HG03196 (cell line): Measurements from ENCODE around the gene SCN5A.

ENCODE experiments used
- ATAC-seq: cut with Tn5 transposase; IDR thresholded peaks from one replicate; pipeline ENCODE4 v1.9.1; 2021; ENCODE audit not compliant: unreplicated experiment

SCN5A gene

DNA sequence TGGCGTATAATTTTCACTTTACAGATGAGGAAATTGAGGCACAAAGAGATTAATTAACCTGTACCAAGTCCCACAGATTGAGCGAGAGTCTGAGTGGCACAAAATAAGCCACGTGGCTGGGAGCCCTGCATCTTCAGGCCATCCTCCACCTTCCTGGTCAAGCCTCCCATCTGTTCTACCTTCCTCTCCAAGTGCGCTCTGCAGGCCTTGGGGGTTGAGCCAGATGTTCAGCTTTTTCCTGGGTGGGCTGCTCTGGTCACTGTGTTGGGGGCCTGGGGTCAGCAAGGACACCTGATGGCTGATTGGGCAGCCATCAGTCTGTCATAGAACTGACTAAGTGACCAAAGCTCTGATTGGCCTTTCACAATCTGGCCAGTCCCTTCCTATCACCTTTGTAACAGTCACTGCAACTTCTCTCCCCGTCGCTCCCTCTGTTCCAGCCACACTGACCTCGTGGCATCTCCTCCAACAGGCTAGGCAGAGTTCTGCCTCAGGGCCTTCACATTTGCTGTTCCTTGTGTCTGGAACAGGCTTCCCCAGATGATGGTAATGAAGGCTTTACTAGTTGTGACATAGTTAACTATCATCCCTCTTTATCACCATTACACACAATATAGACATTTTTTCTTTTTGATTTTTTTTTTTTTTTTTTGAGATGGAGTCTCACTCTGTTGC is 46.8 kb downstream of the SCN5A start:
- ATAC-seq = no peak

DNA sequence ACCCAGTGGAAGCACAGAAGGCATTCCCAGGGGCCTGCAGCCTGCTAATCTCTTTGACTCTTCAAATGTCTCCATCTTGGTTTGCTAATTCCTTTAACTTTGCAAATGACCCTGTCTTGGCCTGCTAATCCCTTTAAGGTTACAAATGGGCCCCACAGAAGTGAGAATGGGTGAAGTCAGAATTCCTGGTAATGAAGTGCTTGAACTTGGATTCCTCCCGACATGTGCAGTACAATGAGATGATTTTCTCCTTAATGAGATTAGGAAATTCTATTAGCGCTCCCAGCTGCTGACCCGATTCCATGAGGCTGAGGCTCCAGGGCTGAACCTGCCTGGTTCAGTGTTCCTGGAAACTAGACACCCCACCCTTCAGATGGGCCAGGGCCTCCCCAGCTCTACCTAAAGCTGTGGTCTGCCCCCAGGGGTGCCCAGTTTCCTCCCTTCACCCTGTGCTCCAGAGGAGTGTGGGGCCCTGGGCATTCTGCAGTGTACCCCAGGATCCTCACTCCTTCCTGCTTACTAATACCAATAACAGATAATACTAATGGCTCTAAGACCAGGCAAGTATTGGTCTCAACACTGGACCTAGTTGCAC is 47.4 kb downstream of the SCN5A start:
- ATAC-seq = no peak

DNA sequence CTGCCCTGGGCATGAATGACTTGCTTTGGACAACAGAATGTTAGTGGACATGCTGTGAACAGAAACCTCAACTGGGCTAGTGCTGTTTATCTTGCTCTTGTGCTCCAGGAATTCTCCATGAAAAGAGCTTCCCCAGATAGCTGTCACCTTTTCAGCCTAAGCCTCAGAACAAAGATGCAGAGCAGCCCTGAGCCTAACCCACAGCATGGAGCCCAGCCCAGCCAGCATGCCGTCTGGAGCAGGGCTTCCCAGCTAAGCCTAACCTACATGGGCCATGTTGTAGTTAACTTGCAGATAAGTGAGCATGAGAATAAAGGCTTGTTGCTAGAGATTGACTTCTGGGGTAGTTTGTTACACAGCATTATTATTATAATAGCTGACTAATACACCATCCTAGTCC is 48.9 kb downstream of the SCN5A start:
- no peak for ATAC-seq

DNA sequence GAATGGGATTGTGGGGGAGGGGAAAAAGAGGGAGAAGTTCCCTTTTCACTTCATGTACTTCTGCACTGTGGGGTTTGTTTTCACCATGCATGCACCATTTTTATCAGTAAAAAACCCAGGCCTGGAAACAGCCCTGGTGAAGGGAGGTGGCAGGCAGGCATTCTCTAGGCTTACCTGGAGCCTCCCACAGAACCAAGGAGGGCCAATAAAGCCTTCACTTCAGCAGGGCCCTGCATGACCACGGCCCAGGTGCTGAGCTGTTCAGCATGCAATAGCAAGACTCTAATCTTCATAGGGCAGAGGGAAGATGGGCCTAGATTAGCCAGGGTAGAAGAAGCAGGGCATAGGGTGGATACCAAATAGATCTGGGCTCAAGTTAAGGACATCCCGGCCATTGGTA is 49.6 kb downstream of the SCN5A start:
- ATAC-seq = no peak

DNA sequence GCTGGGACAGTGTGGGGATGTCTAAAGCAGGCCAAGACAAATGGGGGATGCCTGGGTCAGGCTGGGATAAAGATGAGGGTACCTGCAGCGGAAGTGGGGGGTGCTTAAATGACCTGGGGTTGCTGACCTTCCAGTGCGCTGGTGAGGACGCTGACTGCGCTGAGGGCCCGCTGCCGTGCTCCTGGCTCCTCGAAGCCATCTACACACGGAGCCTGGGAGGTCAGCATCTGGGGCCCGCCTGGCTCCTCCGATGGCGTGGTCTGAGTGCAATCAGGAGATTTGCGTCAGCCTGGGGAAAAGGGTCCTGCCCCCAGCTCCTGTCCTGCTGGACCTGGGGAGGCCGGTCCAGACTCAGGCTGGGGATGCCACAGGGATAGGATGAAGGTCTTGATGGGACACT is 50.7 kb downstream of the SCN5A start:
- ATAC-seq = no peak

DNA sequence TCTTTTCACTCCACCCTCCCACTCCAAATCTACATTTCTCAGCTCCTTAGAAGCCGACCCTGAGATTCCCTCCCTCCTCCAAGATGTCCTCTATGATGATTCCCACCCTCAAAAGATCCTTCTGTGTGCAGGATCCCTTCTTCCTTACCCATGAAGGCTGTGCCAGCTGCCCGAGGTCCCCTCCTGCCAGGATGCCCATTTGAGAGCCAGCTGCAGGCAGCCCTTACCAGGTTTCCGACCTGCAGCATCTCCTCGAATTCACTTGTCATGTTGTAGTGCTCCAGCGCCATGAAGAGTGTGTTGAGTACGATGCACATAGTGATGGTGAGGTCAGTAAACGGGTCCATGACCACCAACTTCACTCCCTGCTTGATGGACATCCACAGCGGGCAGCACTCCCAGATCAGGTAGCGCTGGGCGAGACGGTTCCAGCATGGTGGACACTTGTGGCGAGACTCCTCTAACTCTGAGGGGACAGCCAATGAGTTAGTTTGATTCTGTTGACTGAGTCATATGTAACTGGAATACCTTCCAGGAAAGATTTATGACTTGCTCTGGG is 51.9 kb downstream of the SCN5A start:
- no peak for ATAC-seq

DNA sequence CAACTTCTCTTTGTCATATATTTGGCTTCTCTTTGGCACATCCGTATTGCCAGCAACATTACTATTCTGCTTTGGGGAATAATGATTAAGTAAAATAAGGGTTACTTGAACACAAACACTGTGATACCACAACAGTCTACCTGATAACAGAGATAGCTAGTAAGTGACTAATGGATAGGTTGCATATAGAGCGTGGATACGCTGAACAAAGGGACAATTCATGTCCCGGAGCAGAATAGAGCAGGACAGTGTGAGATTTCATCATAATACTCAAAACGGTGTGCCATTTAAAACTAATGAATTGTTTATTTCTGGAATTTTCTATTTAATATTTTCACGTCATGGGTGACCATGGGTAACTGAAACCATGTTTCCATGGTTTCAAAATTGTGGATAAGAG is 54.1 kb downstream of the SCN5A start:
- no peak for ATAC-seq

DNA sequence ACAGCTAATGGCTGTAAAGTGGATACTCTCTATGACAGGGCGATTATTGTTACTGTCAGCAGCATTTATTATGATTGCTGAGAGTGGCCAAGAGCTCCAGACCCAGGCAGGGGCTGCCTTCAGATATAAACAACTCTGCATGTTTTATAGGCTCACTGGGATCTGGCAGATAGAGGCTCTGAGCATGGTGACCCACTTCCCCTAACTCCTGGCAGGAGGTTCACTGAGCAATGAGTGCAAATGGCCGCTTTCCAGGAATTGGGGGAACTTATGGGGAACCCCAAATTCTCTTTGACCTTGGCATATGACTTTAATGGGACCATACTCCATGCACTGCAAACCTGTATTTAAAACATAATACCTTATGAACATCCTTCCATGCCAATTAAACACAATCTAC is 59.0 kb downstream of the SCN5A start:
- no peak for ATAC-seq

DNA sequence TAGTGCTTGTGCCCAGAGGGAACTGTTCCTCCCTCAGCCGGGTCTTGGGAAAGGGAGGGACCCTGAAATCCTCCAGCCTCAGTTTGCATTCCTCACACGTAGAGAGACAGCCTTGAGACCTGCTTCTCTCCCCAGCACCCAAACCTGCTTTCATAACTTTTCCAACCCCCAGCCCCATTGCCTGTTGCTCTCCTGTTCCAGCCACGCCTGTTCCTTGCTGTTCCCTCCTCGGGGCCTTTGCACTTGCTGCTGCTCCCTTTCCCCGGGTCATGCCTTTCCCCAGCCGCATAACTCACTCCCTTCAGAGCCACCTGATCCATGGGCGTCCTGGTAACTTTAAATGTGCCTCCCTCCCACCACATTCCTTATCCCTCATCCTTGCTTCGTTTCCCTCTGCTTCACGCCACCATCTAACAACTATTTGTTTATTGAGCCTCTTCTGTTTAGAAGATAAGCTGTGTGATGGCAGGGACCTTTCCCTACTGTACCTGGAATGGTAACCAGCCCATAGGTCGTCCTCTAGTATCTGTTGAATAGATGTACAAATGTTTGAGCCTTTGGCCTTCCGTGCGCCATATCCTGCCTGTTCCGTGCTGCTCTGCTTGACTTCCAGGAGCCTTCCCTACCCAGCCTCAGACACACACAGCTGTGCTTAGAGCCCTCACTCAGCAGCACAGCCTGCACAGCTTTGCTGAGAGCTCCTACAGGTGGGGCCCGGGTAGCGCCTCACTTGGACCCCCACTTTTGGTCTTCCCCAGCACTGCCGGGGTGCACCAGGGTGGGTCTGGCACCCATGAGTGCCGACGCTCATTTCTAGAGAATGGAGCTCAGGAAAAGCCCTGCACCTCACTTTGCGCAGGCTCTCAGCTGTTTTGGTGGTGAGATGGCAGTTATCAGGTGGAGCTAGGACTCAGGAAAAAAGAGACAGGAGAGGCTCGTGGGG is 60.2 kb downstream of the SCN5A start:
- ATAC-seq = no peak

DNA sequence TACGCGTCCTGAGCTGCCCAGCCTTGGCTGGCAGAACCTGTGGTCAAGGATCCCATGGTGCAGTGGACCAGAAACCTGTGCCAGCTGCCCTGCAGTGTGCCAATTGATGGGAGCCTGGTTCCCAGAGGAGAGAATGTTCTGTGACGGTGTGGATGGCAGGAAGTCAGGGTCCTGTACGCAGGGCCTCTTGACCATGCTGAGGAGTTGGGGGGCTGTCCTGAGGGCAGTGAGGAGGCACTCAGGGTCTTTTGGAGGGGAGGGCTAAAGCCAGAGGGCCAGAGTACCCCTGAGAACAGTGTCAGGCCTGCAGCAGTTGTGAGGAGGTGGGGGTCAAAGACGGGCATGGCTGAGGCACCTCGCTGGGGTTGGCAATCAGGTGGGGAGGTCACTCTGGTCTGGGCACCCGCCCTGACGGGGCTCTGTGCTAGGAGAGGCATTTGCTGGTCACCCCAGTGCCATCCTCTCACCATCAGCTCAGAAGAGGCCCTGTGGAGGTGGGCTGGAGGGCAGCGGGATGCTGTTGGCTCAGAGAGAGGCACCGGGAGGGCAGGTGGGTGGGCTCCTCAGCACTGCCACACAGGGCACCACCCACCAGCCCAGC is 61.0 kb downstream of the SCN5A start:
- no peak for ATAC-seq

DNA sequence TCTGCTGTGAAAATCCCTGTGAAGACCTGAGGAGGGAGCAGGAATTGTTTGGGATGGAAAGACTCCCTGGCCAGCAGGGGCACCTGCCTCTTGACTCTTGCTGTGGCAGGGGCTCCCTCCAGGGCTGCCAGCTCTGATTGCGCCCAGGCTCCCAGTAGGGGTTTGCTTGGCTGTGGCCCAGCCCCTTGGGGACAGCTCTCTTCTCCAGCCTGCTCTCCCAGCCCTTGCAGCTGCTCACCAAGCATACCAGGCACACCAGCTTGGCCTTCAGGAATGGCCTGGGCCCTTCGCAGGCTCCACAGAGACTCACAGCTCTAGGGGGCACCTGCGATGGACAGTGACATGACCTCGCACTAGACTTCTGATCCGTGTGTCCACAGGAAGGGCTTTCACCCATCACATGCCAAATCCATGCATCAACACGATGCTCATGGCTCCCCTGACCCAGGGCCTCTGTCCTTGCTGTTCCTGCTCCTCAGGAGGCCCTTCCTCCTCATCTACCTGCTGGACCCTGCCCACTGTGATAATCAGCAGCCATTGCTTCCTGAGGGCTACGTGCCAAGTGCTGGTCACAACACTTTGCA is 61.8 kb downstream of the SCN5A start:
- no peak for ATAC-seq

DNA sequence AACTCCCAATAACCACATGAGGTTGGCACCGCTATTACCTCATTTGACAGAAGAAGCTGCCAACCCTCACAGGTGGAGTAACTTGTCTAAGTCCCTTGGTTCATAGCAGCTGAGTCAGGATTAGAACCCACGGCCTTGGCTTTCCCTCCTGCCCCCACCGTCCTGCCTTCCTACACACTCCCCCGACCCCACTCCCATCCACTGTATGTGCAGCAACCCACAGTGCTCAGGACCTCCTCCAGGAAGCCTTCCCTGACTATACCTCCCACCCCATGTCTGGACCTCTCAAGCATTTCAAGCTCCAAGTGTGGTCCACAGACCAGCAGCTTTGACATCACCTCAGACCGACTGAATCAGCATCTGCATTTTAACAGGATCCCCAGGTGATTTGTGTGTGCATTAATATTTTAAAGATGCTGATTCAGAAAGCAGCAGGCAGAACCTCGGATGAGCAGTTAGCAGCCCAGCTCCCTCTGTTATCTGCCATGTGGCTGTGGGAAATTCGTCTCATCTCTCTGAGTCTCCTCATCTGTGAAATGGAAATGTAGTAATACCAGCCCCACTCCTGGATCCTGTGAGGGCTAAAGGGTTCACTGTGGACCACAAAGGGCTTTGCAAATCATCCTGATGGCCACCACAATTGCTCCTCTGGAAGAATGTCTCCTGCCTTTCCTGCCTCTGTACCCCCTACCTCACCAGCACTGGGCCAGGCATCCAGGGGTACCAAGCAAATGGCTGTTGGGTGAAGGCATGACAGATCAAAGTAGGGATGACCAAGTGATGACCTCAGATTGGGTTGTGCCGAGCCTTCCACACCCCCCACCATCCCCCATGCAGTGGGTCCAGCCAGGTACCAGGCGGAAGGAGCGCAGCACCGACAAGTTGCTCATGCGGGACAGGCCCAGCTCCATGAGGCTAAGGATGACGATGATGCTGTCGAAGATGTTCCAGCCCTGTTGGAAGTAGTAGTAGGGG is 62.7 kb downstream of the SCN5A start:
- ATAC-seq = no peak

DNA sequence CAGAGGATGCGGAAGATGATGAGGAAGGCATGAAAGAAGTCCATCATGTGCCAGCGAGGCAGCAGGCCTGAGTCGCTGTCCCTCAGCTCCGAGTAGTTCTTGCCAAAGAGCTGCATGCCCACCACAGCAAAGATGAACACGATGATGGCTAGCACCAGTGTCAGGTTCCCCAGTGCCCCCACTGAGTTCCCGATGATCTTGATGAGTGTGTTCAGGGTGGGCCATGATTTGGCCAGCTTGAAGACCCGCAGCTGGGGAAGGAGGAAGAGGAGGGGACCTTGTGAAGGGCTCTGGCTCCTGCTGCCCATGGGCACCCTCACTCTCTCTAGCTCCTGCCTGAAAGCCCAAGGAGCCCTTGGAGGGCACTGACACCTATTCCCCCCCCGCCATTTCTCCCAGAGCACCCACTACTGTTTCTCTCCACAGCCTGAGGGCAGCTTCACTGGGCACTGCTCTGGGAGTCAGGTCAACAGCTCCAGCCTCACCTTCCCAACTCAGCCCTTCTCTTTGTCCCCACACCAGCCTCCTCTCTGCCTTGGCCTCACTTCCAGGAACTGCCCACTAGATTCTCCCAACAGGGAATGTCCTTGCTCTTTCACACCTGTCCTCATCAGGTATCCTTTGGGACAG is 63.6 kb downstream of the SCN5A start:
- no peak for ATAC-seq

DNA sequence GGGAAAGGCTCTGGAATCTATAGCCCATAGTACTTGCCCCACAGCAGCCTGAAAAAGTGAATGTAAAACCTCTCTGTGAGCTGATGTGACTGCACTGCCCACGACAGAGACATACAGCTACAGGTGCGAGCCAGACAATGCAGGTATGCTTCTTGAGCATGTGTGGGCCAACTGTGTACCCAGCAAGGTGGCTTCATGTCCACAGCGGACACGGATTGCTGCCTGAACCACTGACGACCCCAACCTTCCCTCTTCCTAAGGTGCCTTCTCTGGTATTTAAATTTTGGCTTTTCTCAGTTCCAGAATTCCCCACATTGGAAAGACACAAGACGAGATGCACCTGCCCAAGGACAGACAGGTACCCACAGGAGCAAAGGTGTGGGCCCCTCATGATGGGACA is 65.8 kb downstream of the SCN5A start:
- no peak for ATAC-seq

DNA sequence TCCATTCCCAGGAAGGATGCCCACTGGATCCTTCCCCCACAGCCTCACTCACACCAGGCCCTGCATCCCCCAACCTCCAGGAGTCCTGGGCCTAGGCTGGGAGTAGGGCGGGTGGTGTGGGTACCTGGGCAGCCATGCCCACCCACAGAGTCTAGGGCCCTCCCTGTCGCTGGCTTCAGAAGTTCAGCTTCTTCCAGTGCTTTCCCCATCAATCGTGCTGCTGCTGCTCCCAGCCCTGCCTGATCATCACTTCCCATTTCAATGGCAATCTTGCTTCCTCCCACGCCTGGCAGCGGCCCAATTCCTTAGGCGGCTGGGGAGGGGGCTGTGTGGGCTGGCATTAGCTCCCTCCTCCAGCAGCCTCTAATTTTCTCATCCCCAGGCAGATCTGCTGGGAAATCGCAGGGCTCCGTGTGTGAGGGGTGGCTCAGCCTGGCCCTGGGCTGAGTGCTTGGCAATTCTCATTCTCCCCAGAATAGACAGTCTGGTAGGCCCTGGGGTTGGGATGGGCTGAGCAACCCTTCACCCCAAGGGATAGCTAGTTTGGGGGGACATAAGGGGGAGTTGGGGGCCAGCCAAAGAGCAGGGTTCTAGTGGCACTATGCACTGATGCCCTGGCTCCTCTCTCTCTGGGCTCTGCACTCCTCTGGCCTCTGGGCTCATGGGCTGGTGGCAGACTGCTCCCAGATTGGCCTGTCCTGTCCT is 66.4 kb downstream of the SCN5A start:
- no peak for ATAC-seq

DNA sequence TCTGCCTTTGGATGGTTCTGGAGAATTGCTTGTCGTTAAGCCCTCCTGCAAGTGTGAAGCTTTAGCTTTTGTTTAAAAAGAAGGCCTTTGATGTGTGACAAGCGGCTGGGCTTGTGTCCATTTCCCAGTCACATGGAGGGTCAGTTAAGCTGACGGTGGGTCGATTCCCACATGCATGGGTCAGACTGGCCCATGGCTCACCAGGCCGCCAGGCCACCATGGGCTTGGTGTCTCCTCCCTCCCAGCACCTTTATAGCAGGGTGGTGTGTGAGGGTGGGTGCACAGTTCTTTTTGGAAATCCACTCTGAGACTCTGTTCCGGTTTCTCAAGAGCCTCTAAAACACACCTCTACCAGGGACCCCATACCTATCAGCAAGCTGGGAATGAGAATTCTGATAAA is 67.2 kb downstream of the SCN5A start:
- no peak for ATAC-seq

DNA sequence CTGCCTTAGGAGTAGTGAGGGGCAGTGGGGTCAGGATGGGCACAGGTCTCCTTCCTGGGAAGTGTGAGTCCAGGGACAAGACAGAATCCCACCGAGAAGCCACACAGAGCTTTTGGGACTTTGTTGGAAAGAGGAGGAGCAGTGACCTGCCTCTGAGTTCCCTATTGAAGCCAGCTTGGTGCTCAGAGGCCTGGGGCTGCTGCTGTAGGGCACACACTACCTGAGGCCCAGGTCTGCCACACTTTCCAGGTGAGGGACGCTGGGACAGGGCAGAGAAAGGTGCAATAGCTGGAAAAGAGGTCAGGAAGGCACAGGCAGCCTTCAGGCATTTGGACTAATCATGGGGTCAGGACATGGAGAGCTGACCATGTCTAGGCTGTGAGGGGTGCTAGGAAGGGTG is 67.7 kb downstream of the SCN5A start:
- ATAC-seq = no peak

DNA sequence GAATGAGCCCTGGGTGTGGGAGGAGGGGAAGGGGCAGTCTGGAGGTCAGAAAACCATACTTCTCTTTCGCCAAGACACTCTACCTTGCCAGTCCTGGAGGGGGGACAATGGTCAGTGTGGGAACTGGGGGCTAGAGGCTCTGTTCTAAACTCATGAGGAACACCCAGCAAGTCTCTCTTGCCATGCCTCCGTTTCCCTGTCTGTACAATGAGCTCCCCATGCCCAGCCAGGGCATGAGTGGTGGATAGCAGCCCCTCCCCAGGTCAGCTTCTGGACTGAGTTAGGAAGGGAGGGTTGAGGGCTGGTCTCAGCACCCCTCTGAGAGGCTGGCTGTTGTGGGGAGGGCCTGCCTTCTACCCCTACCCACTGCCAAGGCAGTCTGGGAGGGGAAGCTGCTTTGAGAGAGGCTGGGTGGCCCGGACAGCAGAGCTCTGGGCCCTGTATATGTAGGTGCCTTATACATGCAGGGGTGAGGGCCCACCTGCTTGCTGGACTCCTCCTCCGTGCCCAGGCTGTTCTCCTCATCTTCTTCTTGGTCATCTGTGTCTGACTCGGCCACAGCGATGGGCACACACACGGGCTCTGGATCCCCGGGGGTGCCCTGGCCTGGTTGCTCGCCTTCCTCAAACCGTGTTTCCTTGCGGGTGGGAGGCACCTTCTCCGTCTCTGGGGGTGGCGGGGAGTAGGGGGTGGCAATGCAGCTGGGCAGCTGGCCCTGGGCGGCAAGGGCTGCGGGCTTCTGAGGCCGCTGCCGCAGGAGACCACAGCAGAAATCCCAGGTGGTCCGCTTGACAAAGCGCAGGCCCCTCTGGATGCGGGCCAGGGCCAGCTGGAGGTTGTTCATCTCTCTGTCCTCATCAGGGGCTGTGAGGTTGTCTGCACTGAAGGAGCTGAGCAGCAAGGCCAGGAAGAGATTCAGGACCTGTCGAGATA is 68.8 kb downstream of the SCN5A start:
- no peak for ATAC-seq
